Uterus (tissue), 4 donors: ENCODE data around the gene TRNT1. TPM values are rescaled to one million over a fixed set of nuclear protein-coding genes. Genes with fewer than 3 reads are reported as not detected.

ENCODE experiments used
- DNase-seq, 2 donors: peaks; one replicate each; pipeline ENCODE4 v3.0.0-alpha.2; 2019 to 2020
- H3K27ac ChIP-seq, 2 donors: fragments of 200-600 bp; sonication (generic); 1 replicate in 1 of 2; 2 replicates in 1 of 2; pipeline ENCODE4 v1.5.1; 2016 to 2018
- H3K27me3 ChIP-seq, 2 donors: fragments of 200-600 bp; sonication (generic); one replicate each; pipeline ENCODE4 v1.5.1; 2018 to 2019; ENCODE audit warnings: control low read depth in 1 of 2
- H3K36me3 ChIP-seq, 2 donors: fragments of 200-600 bp; sonication (generic); one replicate each; pipeline ENCODE4 v1.5.1; 2019; ENCODE audit warnings: control low read depth in 1 of 2
- H3K4me1 ChIP-seq, 2 donors: fragments of 200-600 bp; sonication (generic); one replicate each; pipeline ENCODE4 v1.5.1; 2018 to 2019; ENCODE audit warnings: control low read depth in 1 of 2
- H3K4me3 ChIP-seq, 2 donors: fragments of 200-600 bp; sonication (generic); 1 replicate in 1 of 2; 2 replicates in 1 of 2; pipeline ENCODE4 v1.5.1; 2018 to 2019; ENCODE audit warnings: mild to moderate bottlenecking in 1 of 2
- H3K9me3 ChIP-seq, 2 donors: fragments of 200-600 bp; sonication (generic); one replicate each; pipeline ENCODE4 v1.5.1; 2019; ENCODE audit warnings: control low read depth in 1 of 2
- CTCF ChIP-seq, 4 experiments: fragments of 200-600 bp in 2 of 4; fragments of 450-650 bp in 2 of 4; sonication (generic) in 2 of 4; IDR thresholded peaks; one replicate each; pipeline ENCODE4 v1.5.1; 2016 to 2019; ENCODE audit warnings: antibody characterized with exemption in 4 of 4, mild to moderate bottlenecking in 2 of 4, moderate library complexity in 1 of 4
- POLR2A ChIP-seq, 2 donors: fragments of 450-650 bp; IDR thresholded peaks; one replicate each; pipeline ENCODE4 v1.6.1; 2016; ENCODE audit warnings: antibody characterized with exemption in 2 of 2, mild to moderate bottlenecking in 1 of 2, moderate library complexity in 1 of 2
- intact Hi-C: fragments of 100-400 bp; cut with DNase I; formaldehyde crosslinking; loops from one replicate; pipeline ENCODE4 v1.15.1; 2023; ENCODE audit warnings: low total_unique reads
- total RNA-seq, 4 donors: library from RNA; depleted of rRNA in 3 of 4; stranded (reverse); fragments of >200 nt in 3 of 4; gene quantifications; one replicate each; pipeline versions ENCODE4 v1.1.0 to v1.2.4, GENCODE V29; 2014 to 2023
- donor health status: DM: yes; HTN: yes; CAD: no.

The TRNT1 gene
- total RNA-seq, 4 donors from 2014 or later: 12.9 to 38.5 (median 22.8) TPM

DNA sequence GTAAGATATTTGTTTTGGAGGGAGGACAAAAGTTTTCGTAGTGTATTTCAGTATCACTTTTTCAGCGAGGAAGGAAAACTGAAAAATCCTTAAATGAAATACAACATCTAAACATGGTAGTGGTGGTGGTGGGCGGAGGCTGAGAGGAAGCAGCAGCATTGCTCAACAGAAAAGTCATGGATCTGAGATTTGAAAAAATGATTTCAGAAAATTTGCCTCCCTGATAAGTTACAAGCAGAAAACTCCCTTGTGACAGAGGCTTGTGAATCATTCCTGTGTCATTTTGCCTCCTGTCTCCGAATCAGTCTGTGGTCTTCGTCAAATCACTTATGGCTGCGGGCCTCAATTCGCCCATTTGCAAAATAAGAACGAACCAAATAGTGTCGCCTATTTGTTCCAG, 53.7 kb downstream of the TRNT1 start:
- H3K36me3 ChIP-seq: no peaks in the 10 kb centered on the region
- H3K27me3 ChIP-seq: no peaks in the 10 kb centered on the region
- no peak overlapping the region for H3K27ac ChIP-seq
- no peak overlapping the region for H3K4me3 ChIP-seq
- intact Hi-C loops: no loop called here
- H3K4me1 ChIP-seq: peaks cover 5 to 7% of the 10 kb centered on the region in 2 donors
- DNase-seq: no peak
- TF ChIP-seq POLR2A (IDR thresholded peaks at IDR 0.05): no peak
- no peak for TF ChIP-seq CTCF (IDR thresholded peaks at IDR 0.05)
- no peaks in the 10 kb centered on the region for H3K9me3 ChIP-seq

DNA sequence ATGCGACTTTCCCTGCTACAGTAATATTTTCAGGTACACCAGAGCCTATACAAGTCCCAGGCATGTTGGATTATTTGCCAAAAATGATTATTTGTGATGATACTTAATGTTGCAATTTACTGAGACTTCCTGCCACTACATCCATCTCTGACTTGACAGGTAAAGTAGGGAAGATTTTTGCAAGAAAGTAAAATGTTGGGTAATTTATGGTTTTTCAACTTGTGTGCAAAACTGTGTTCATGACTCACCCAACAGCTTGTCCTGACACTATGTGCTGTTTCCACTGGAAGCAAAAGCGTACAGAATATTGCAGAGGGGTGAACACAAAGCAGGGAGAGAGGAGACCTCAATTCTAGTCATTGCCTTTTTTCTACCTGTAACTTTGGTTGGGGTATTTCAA, 58.1 kb downstream of the TRNT1 start:
- no peak overlapping the region for H3K27ac ChIP-seq
- H3K4me3 ChIP-seq: no peak overlapping the region
- H3K4me1 ChIP-seq: no peaks in the 10 kb centered on the region
- H3K36me3 ChIP-seq: no peaks in the 10 kb centered on the region
- intact Hi-C loops: no loop called here
- TF ChIP-seq POLR2A (IDR thresholded peaks at IDR 0.05) (no peak), CTCF (IDR thresholded peaks at IDR 0.05) (no peak)
- H3K9me3 ChIP-seq: peaks cover 0 to 11% of the 10 kb centered on the region in 2 donors
- DNase-seq: no peak
- H3K27me3 ChIP-seq: no peaks in the 10 kb centered on the region

- intact Hi-C loops: no loop called here
- H3K27me3 ChIP-seq: no peaks in the 10 kb centered on the region
- H3K4me3 ChIP-seq: no peak overlapping the region
- no peak for TF ChIP-seq POLR2A (IDR thresholded peaks at IDR 0.05)
- TF ChIP-seq CTCF (IDR thresholded peaks at IDR 0.05): no peak
- no peaks in the 10 kb centered on the region for H3K4me1 ChIP-seq
- DNase-seq: no peak
- no peak overlapping the region for H3K27ac ChIP-seq
- peaks cover 0 to 11% of the 10 kb centered on the region in 2 donors for H3K9me3 ChIP-seq
- no peaks in the 10 kb centered on the region for H3K36me3 ChIP-seq
Measured at GRCh38 chr3:3189102-3189727, 62.5 kb downstream of the TRNT1 start.

DNA sequence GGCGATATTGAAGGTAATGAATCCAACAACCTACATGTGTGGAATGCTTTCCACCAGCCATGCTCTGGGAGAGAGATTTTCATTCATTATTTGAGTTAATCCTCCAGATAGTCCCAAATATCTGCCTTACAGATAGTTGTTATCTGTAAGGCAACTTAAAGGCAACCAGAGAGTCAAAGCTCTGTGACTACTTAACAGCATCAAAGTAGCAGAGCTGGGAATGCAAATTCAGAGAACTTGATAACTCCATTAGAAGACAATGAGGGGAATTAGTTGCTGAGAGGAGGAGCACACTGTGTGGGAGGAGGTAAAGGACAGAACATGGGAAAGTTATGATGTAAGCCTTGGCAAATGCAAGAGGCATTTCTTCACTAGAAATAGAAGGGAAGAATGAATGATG, 63.2 kb downstream of the TRNT1 start:
- no peaks in the 10 kb centered on the region for H3K27me3 ChIP-seq
- TF ChIP-seq CTCF (IDR thresholded peaks at IDR 0.05) (no peak), POLR2A (IDR thresholded peaks at IDR 0.05) (no peak)
- H3K36me3 ChIP-seq: no peaks in the 10 kb centered on the region
- peaks cover 0 to 11% of the 10 kb centered on the region in 2 donors for H3K9me3 ChIP-seq
- intact Hi-C loops: no loop called here
- H3K4me3 ChIP-seq: no peak overlapping the region
- H3K27ac ChIP-seq: no peak overlapping the region
- no peaks in the 10 kb centered on the region for H3K4me1 ChIP-seq
- no peak for DNase-seq

DNA sequence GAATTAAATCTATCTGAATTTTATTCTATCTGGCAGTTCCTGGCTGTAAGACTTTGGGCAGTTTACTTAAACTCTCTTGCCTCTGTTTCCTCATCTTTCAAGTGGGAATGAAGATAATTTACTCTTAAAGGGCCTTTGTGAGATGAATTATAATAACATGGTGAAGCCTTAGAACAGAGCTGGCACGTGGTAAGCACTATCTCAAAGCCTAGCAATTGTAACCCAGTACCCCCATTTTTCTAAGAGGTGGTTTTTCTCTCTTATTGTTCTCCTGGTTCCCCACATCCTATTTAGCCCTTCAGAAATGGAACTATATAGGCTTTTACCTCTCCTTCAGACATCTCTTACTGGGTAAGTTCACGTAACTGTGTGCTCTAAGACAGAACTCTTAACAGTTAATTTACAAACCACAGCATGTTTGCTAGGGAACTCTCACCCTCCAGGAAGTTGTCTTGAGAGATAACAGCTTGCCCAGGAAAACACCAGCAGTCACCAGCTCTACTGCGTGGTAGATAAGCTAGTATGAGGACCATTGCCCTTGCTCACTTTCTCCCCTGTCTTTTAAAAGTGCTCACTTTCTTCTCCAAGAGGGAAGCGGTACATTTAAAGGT, 65.0 kb downstream of the TRNT1 start:
- TF ChIP-seq CTCF (IDR thresholded peaks at IDR 0.05): no peak
- TF ChIP-seq POLR2A (IDR thresholded peaks at IDR 0.05): no peak
- H3K9me3 ChIP-seq: peaks cover 0 to 3% of the 10 kb centered on the region in 2 donors
- H3K4me3 ChIP-seq: no peak overlapping the region
- H3K36me3 ChIP-seq: no peaks in the 10 kb centered on the region
- no peak overlapping the region for H3K27ac ChIP-seq
- intact Hi-C loops: no loop called here
- H3K27me3 ChIP-seq: no peaks in the 10 kb centered on the region
- no peaks in the 10 kb centered on the region for H3K4me1 ChIP-seq
- no peak for DNase-seq
